Heart left ventricle (tissue), 16 donors: ENCODE data around the gene UBQLN4. TPM values are rescaled to one million over a fixed set of nuclear protein-coding genes. Genes with fewer than 3 reads are reported as not detected.
A peak's percentile ranks its signal among the peaks of the same experiment; 100 is the strongest.

Experiments
- ATAC-seq, 4 donors: fragments of 200-7000 bp; cut with Tn5 transposase; one replicate each; pipeline ENCODE4 v1.9.1; 2020 to 2022; ENCODE audit warnings: moderate library complexity in 4 of 4, mild to moderate bottlenecking in 3 of 4, moderate number of reproducible peaks in 1 of 4
- DNase-seq, 5 donors: peaks; one replicate each; pipeline ENCODE4 v3.0.0-alpha.2; 2020
- H3K27ac ChIP-seq, 12 donors: fragments of 200-600 bp; sonication (generic) in 4 of 12; one replicate each; pipeline versions ENCODE4 v1.5.0 to v1.8.0; 2016 to 2022; ENCODE audit warnings: mild to moderate bottlenecking in 2 of 12
- H3K27me3 ChIP-seq, 9 donors: fragments of 200-600 bp; sonication (generic) in 2 of 9; one replicate each; pipeline versions ENCODE4 v1.5.1 to v1.8.0; 2016 to 2022; ENCODE audit warnings: mild to moderate bottlenecking in 3 of 9
- H3K36me3 ChIP-seq, 9 donors: fragments of 200-600 bp; sonication (generic) in 2 of 9; one replicate each; pipeline versions ENCODE4 v1.5.0 to v1.8.0; 2018 to 2022; ENCODE audit warnings: mild to moderate bottlenecking in 2 of 9
- H3K4me1 ChIP-seq, 12 donors: fragments of 200-600 bp; sonication (generic) in 4 of 12; one replicate each; pipeline versions ENCODE4 v1.5.0 to v1.8.0; 2016 to 2022; ENCODE audit warnings: mild to moderate bottlenecking in 3 of 12
- H3K4me3 ChIP-seq, 12 donors: fragments of 200-600 bp; sonication (generic) in 4 of 12; one replicate each; pipeline versions ENCODE4 v1.5.0 to v1.8.0; 2017 to 2022; ENCODE audit warnings: mild to moderate bottlenecking in 9 of 12, moderate library complexity in 4 of 12
- H3K9me3 ChIP-seq, 12 donors: fragments of 200-600 bp; sonication (generic) in 4 of 12; one replicate each; pipeline versions ENCODE4 v1.5.0 to v1.8.0; 2016 to 2022; ENCODE audit warnings: mild to moderate bottlenecking in 1 of 12
- POLR2A ChIP-seq, 2 donors: fragments of 450-650 bp; IDR thresholded peaks; one replicate each; pipeline ENCODE4 v1.6.1; 2017; ENCODE audit warnings: antibody characterized with exemption in 2 of 2, mild to moderate bottlenecking in 2 of 2, moderate library complexity in 2 of 2
- WGBS, 4 donors: extraction: QIAGEN DNeasy Blood & Tissue Kit in 2 of 4; methylation state at CpG; one replicate each; pipeline versions ENCODE4 v1.1.5 to v1.1.7; 2013 to 2018; 5-methylcytosine and 5-hydroxymethylcytosine counted together
- intact Hi-C, 10 donors: fragments of 100-400 bp; cut with DNase I; formaldehyde crosslinking; loops; one replicate each; pipeline versions ENCODE4 v1.11.1 to v1.14.2; 2022
- polyA plus RNA-seq, 2 donors: library from polyadenylated mRNA; stranded (reverse); fragments of 200-250 nt; gene quantifications; one replicate each; pipeline ENCODE4 v1.2.3, GENCODE V29; 2013
- total RNA-seq, 9 donors: library from RNA; depleted of rRNA in 2 of 9; stranded (reverse); fragments of >200 nt in 2 of 9; fragmentation: NEBNext Ultra II Directional in 3 of 9; extraction: Animal tissue kit (Norgen Biotek cat#: 25700) in 3 of 9; gene quantifications; one replicate each; pipeline versions ENCODE4 v1.1.0 to v1.2.4, GENCODE V29; 2016 to 2023
- TF ChIP-seq, protein P1 (sequence below), 12 donors: fragments of 200-600 bp; sonication (generic) in 4 of 12; IDR thresholded peaks; one replicate each; pipeline versions ENCODE4 v1.5.0 to v1.8.0; 2018 to 2022; ENCODE audit warnings: antibody characterized with exemption in 12 of 12, mild to moderate bottlenecking in 5 of 12
- donor health status: ischemic (EF 13 %, LVEDD 7.1; RV severe dilation, severe dysfunction).
- donor health status: healthy with polysubstance abuse.
- donor health status: DM: no; HTN: yes; CAD: no.
- donor health status: DM: no; HTN: no; CAD: no.
- donor health status: ischemic (EF 25% LVEDD 6.9; RV normal size, moderate dysfunction).
- donor health status: ischemic (EF 25% LVEDD 5.7; RV mildly dilated, moderate dysfunction).
- donor health status: healthy.
- donor health status: DM: yes; HTN: yes; CAD: no.
- donor health status: ischemic (EF 35%, LVEDD 5.7; RV mildly dilated, moderate dysfunction).
- donor health status: nonischemic (EF 11% LVEDD 7.7; RV severe dilation, severe dysfunction).
- donor health status: DM: yes; HTN: yes; CAD: no.
- donor health status: PGD.
- donor health status: ischemic (EF 29% LVEDD 5.4; RV normal size, mild dysfunction).
- donor health status: nonischemic (EF 23%, LVEDD 6.1; RV moderate dilation, normal function).

UBQLN4 gene
- total and polyA plus RNA-seq, 11 donors, result 15.1 to 37.3 (median 26.9) TPM

DNA sequence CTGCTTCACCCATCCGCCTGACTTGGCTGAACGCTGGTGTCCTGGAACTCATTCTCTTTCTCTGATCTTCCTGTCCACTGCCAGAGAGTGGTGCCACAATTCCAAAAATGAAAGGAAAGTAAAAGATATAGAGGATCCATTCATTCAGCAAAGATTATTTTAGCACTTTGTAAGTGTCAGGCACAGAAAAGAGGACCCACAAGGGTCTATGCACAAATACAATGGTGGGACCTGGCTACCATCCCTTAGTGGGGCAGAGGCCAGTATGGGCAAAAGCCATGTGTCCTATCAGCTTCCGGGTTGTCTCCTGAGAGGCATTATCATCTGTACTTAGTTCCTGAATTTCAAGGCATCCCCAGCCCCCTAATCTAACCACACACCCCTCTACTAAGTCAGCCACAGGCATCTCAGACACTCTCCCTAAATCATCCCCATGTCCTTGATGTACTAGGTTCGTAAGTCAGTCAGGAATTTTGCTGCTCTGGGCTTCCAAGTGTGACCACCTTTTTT lies 51.9 kb downstream of the UBQLN4 start:
- DNase-seq (no peak), ATAC-seq (peak in 2 of 4 donors; percentile 27 to 47)
- Histone ChIP-seq H3K4me3 (no peak overlapping the region), H3K4me1 (peaks cover 0 to 12% (median 0%) of the 10 kb centered on the region in 12 donors), H3K27me3 (no peaks in the 10 kb centered on the region), H3K9me3 (no peaks in the 10 kb centered on the region), H3K27ac (no peak overlapping the region), H3K36me3 (peaks cover 0 to 8% (median 0%) of the 10 kb centered on the region in 9 donors)
- 52 to 62% (median 56%) methylated on average over 4 of the region's 4 CpGs for WGBS, 4 donors
- TF ChIP-seq, protein P1, sequence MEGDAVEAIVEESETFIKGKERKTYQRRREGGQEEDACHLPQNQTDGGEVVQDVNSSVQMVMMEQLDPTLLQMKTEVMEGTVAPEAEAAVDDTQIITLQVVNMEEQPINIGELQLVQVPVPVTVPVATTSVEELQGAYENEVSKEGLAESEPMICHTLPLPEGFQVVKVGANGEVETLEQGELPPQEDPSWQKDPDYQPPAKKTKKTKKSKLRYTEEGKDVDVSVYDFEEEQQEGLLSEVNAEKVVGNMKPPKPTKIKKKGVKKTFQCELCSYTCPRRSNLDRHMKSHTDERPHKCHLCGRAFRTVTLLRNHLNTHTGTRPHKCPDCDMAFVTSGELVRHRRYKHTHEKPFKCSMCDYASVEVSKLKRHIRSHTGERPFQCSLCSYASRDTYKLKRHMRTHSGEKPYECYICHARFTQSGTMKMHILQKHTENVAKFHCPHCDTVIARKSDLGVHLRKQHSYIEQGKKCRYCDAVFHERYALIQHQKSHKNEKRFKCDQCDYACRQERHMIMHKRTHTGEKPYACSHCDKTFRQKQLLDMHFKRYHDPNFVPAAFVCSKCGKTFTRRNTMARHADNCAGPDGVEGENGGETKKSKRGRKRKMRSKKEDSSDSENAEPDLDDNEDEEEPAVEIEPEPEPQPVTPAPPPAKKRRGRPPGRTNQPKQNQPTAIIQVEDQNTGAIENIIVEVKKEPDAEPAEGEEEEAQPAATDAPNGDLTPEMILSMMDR (IDR thresholded peaks at IDR 0.05), result peak in 1 of 12 donors; percentile 19
- no peak for TF ChIP-seq POLR2A (IDR thresholded peaks at IDR 0.05)
- intact Hi-C loops, result no loop called here

- ATAC-seq, result peak in 1 of 4 donors; percentile 29
- no peak for TF ChIP-seq POLR2A (IDR thresholded peaks at IDR 0.05)
- TF ChIP-seq, protein P1 (IDR thresholded peaks at IDR 0.05), result no peak
These were observed 52.5 kb downstream of the UBQLN4 start for GRCh38 chr1:156001021-156001661.

DNA sequence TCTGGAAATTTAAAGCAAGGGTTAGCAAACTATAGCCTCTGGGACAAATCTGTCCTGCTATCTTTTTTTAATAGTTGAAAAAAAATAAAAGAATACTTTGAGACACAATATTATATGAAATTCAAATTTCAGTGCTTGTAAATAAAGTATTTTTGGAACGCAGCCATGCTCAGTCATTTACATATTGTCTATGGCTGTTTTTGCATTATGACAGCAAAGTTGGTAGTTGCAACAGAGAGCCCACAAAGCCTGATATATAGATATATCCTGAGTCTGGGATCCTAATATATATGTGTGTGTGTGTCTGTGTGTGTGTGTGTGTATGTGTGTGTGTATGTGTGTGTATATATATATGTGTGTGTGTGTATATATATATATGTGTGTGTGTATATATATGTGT lies 53.6 kb downstream of the UBQLN4 start:
- DNase-seq (no peak), ATAC-seq (no peak)
- H3K9me3 ChIP-seq, result no peaks in the 10 kb centered on the region
- TF ChIP-seq POLR2A (IDR thresholded peaks at IDR 0.05), result no peak
- TF ChIP-seq, protein P1 (IDR thresholded peaks at IDR 0.05), result no peak
- no peaks in the 10 kb centered on the region for H3K27me3 ChIP-seq
- intact Hi-C loops, result no loop called here
- no peak overlapping the region for H3K27ac ChIP-seq
- H3K4me3 ChIP-seq, result no peak overlapping the region
- peaks cover 0 to 15% (median 5%) of the 10 kb centered on the region in 12 donors for H3K4me1 ChIP-seq
- H3K36me3 ChIP-seq, result no peaks in the 10 kb centered on the region
- 88 to 94% (median 90%) methylated on average over 1 of the region's 1 CpG for WGBS, 4 donors

More at GRCh38 chr1:156001021-156001661, 52.5 kb downstream of the UBQLN4 start:
- no peaks in the 10 kb centered on the region for H3K27me3 ChIP-seq
- 65 to 68% (median 67%) methylated on average over 10 of the region's 10 CpGs for WGBS, 4 donors
- H3K36me3 ChIP-seq, result peaks cover 0 to 2% (median 0%) of the 10 kb centered on the region in 9 donors
- intact Hi-C loops, result no loop called here
- H3K9me3 ChIP-seq, result no peaks in the 10 kb centered on the region
- H3K4me3 ChIP-seq, result no peak overlapping the region
- peaks cover 0 to 15% (median 1%) of the 10 kb centered on the region in 12 donors for H3K4me1 ChIP-seq
- DNase-seq, result no peak
- no peak overlapping the region for H3K27ac ChIP-seq

GRCh38 chr1:155996166-155996565 lies 57.4 kb downstream of the UBQLN4 start:
- Histone ChIP-seq H3K4me1 (peaks cover 0 to 9% (median 5%) of the 10 kb centered on the region in 12 donors), H3K4me3 (no peak overlapping the region), H3K36me3 (no peaks in the 10 kb centered on the region), H3K27me3 (no peaks in the 10 kb centered on the region), H3K9me3 (no peaks in the 10 kb centered on the region), H3K27ac (peak overlapping the region in 2 of 12 donors; percentile 5 to 18)
- 12 to 21% (median 15%) methylated on average over 2 of the region's 2 CpGs for WGBS, 4 donors
- ATAC-seq (peak in 2 of 4 donors; percentile 31 to 49), DNase-seq (peak in 1 of 5 donors; percentile 4)
- TF ChIP-seq POLR2A (IDR thresholded peaks at IDR 0.05), result no peak
- TF ChIP-seq, protein P1 (IDR thresholded peaks at IDR 0.05), result no peak
- intact Hi-C loops, result no loop called here
